Common myeloid progenitor, CD34-positive (primary cell): ENCODE data around the gene GPR45.

ENCODE experiments used
- CTCF ChIA-PET: fragments of 350-600 bp; sonication (Branson Sonifier 250); formaldehyde crosslinking; loops from one replicate; lab custom pipeline; 2021; ENCODE audit warnings: antibody characterized with exemption; lab: Charles Lee
- POLR2A ChIA-PET: fragments of 350-600 bp; sonication (Branson Sonifier 250); formaldehyde crosslinking; loops from one replicate; lab custom pipeline; 2021; ENCODE audit warnings: antibody characterized with exemption; lab: Charles Lee
- DNase-seq, 3 donors: peaks; one replicate each; pipeline versions ENCODE4 v3.0.0 to v3.0.0-alpha.2; 2013
- H3K27ac ChIP-seq, 2 experiments: 1 replicate in 1 of 2; 2 replicates in 1 of 2; pipeline ENCODE4 v1.7.0; 2013; ENCODE audit warnings: inconsistent platforms in 2 of 2, low read length in 2 of 2, mild to moderate bottlenecking in 2 of 2, low read depth in 1 of 2, moderate library complexity in 1 of 2; ENCODE audit not compliant: severe bottlenecking in 2 of 2, insufficient read depth in 1 of 2, poor library complexity in 1 of 2
- H3K27me3 ChIP-seq, 5 experiments: replicated peaks in 2 of 5; 1 replicate in 3 of 5; 2 replicates in 2 of 5; pipeline versions ENCODE4 v1.6.1 to v1.7.0; 2013; ENCODE audit warnings: low read length in 4 of 5, mild to moderate bottlenecking in 2 of 5, moderate library complexity in 2 of 5, inconsistent platforms in 1 of 5; ENCODE audit not compliant: insufficient read depth in 5 of 5, control insufficient read depth in 4 of 5
- H3K36me3 ChIP-seq, 4 experiments: 1 replicate in 2 of 4; 2 replicates in 2 of 4; pipeline versions ENCODE4 v1.6.1 to v1.7.0; 2013; ENCODE audit warnings: low read length in 3 of 4, control low read depth in 1 of 4, mild to moderate bottlenecking in 1 of 4; ENCODE audit not compliant: control insufficient read depth in 4 of 4, insufficient read depth in 4 of 4
- H3K4me1 ChIP-seq, 4 experiments: 1 replicate in 3 of 4; 2 replicates in 1 of 4; pipeline versions ENCODE4 v1.6.1 to v1.7.1; 2013; ENCODE audit warnings: low read length in 3 of 4, mild to moderate bottlenecking in 3 of 4, control low read depth in 1 of 4, inconsistent platforms in 1 of 4, moderate library complexity in 1 of 4; ENCODE audit not compliant: control insufficient read depth in 4 of 4, insufficient read depth in 4 of 4; ENCODE audit errors: control extremely low read depth in 1 of 4
- H3K4me3 ChIP-seq, 7 experiments: 1 replicate in 4 of 7; 2 replicates in 3 of 7; pipeline versions ENCODE4 v1.5.1 to v1.7.0; 2013; ENCODE audit warnings: mild to moderate bottlenecking in 7 of 7, low read length in 6 of 7, moderate library complexity in 6 of 7, inconsistent platforms in 2 of 7, low read depth in 2 of 7, control low read depth in 1 of 7; ENCODE audit not compliant: insufficient read depth in 4 of 7, control insufficient read depth in 1 of 7; ENCODE audit errors: extremely low read depth in 1 of 7
- H3K9me3 ChIP-seq, 5 experiments: 1 replicate in 4 of 5; 2 replicates in 1 of 5; pipeline versions ENCODE4 v1.6.1 to v1.7.1; 2013; ENCODE audit warnings: low read length in 4 of 5, mild to moderate bottlenecking in 2 of 5, inconsistent platforms in 1 of 5, low read depth in 1 of 5, moderate library complexity in 1 of 5; ENCODE audit not compliant: control insufficient read depth in 4 of 5, insufficient read depth in 2 of 5; ENCODE audit errors: control extremely low read depth in 1 of 5
- WGBS: methylation state at CpG from one replicate; pipeline ENCODE4 v1.1.5; 2013; ENCODE audit not compliant: insufficient coverage; 5-methylcytosine and 5-hydroxymethylcytosine counted together

GPR45 gene

GRCh38 chr2:105258835-105259350 lies 17.4 kb downstream of the GPR45 start:
- ChIA-PET CTCF (interaction anchor here (0.6 to 0.9 kb wide), 2 partner anchors 17 to 42 kb away, joined by 3 read pairs; partner anchors contain the start of gene GPR45), POLR2A (interaction anchor here (0.6 kb wide), 1 partner anchor 11 kb away, joined by 3 read pairs; no protein-coding TSS in a partner anchor)
- H3K36me3 ChIP-seq, result peaks cover 0 to 23% (median 16%) of the 10 kb centered on the region in 4 experiments
- no peak overlapping the region for H3K4me3 ChIP-seq
- no peak for DNase-seq
- no peaks in the 10 kb centered on the region for H3K27me3 ChIP-seq
- H3K27ac ChIP-seq, result no peak overlapping the region
- no peaks in the 10 kb centered on the region for H3K4me1 ChIP-seq
- no peaks in the 10 kb centered on the region for H3K9me3 ChIP-seq
- WGBS, result 91% methylated on average over 6 of the region's 10 CpGs

- no peaks in the 10 kb centered on the region for H3K4me1 ChIP-seq
- ChIA-PET POLR2A (no interaction called here), CTCF (no interaction called here)
- H3K36me3 ChIP-seq, result peaks cover 0 to 42% (median 30%) of the 10 kb centered on the region in 4 experiments
- no peak overlapping the region for H3K27ac ChIP-seq
- no peak for DNase-seq
- H3K27me3 ChIP-seq, result no peaks in the 10 kb centered on the region
- WGBS, result 92% methylated on average over 5 of the region's 5 CpGs
- H3K4me3 ChIP-seq, result no peak overlapping the region
- H3K9me3 ChIP-seq, result no peaks in the 10 kb centered on the region
Measured at GRCh38 chr2:105261061-105261460, 19.5 kb downstream of the GPR45 start.

- H3K4me3 ChIP-seq, result no peak overlapping the region
- ChIA-PET CTCF (interaction anchor here (0.7 to 1.6 kb wide), 2 partner anchors 20 to 32 kb away, joined by 3 read pairs; no protein-coding TSS in a partner anchor), POLR2A (no interaction called here)
- H3K27ac ChIP-seq, result no peak overlapping the region
- H3K4me1 ChIP-seq, result no peaks in the 10 kb centered on the region
- H3K9me3 ChIP-seq, result no peaks in the 10 kb centered on the region
- DNase-seq, result no peak
- H3K36me3 ChIP-seq, result peaks cover 0 to 58% (median 44%) of the 10 kb centered on the region in 4 experiments
- H3K27me3 ChIP-seq, result no peaks in the 10 kb centered on the region
- WGBS, result 93% methylated on average over 8 of the region's 10 CpGs
Measured at GRCh38 chr2:105262651-105263091, 21.1 kb downstream of the GPR45 start.

GRCh38 chr2:105269426-105269825 lies 27.9 kb downstream of the GPR45 start:
- no peaks in the 10 kb centered on the region for H3K9me3 ChIP-seq
- WGBS, result 97% methylated on average over 17 of the region's 21 CpGs
- POLR2A ChIA-PET, result interaction anchor here (0.6 to 1.0 kb wide), 2 partner anchors 10 to 150 kb away, joined by 3 to 4 read pairs; no protein-coding TSS in a partner anchor
- H3K27me3 ChIP-seq, result no peaks in the 10 kb centered on the region
- H3K27ac ChIP-seq, result no peak overlapping the region
- peaks cover 23 to 98% (median 83%) of the 10 kb centered on the region in 4 experiments for H3K36me3 ChIP-seq
- CTCF ChIA-PET, result interaction anchor here (1.3 kb wide), 1 partner anchor 8 kb away, joined by 4 read pairs; no protein-coding TSS in a partner anchor
- DNase-seq, result no peak
- H3K4me1 ChIP-seq, result no peaks in the 10 kb centered on the region
- H3K4me3 ChIP-seq, result no peak overlapping the region

GRCh38 chr2:105271393-105272045 lies 30.0 kb downstream of the GPR45 start:
- Histone ChIP-seq H3K4me1 (no peaks in the 10 kb centered on the region), H3K27me3 (no peaks in the 10 kb centered on the region), H3K4me3 (no peak overlapping the region), H3K36me3 (peaks cover 31 to 99% (median 85%) of the 10 kb centered on the region in 4 experiments), H3K9me3 (no peaks in the 10 kb centered on the region), H3K27ac (no peak overlapping the region)
- ChIA-PET CTCF (interaction anchor here (1.5 kb wide), 1 partner anchor 12 kb away, joined by 3 read pairs; no protein-coding TSS in a partner anchor), POLR2A (no interaction called here)
- 94% methylated on average over 12 of the region's 14 CpGs for WGBS
- no peak for DNase-seq

- Histone ChIP-seq H3K9me3 (no peaks in the 10 kb centered on the region), H3K27ac (no peak overlapping the region), H3K4me3 (no peak overlapping the region), H3K4me1 (no peaks in the 10 kb centered on the region), H3K36me3 (peaks cover 34 to 99% (median 83%) of the 10 kb centered on the region in 4 experiments), H3K27me3 (no peaks in the 10 kb centered on the region)
- ChIA-PET CTCF (interaction anchor here (1.5 kb wide), 1 partner anchor 12 kb away, joined by 3 read pairs; no protein-coding TSS in a partner anchor), POLR2A (no interaction called here)
- DNase-seq, result no peak
- WGBS, result 92% methylated on average over 9 of the region's 9 CpGs
Measured at GRCh38 chr2:105272176-105272575, 30.6 kb downstream of the GPR45 start.

- Histone ChIP-seq H3K27ac (no peak overlapping the region), H3K27me3 (no peaks in the 10 kb centered on the region), H3K36me3 (peaks cover 38 to 99% (median 81%) of the 10 kb centered on the region in 4 experiments), H3K9me3 (no peaks in the 10 kb centered on the region), H3K4me3 (no peak overlapping the region), H3K4me1 (no peaks in the 10 kb centered on the region)
- POLR2A ChIA-PET, result no interaction called here
- CTCF ChIA-PET, result interaction anchor here (2.0 kb wide), 1 partner anchor 20 kb away, joined by 4 read pairs; no protein-coding TSS in a partner anchor
- 67% methylated on average over 1 of the region's 4 CpGs for WGBS
- no peak for DNase-seq
Measured at GRCh38 chr2:105274046-105274445, 32.5 kb downstream of the GPR45 start.
